Kidney (tissue), 14 donors: ENCODE data around the gene FTCD. TPM values are rescaled to one million over a fixed set of nuclear protein-coding genes. Genes with fewer than 3 reads are reported as not detected.

Source experiments
- DNase-seq, 5 donors: peaks; one replicate each; pipeline ENCODE4 v3.0.0-alpha.2; 2013 to 2020
- FAIRE-seq: peaks from 2 replicates; lab custom pipeline; 2012; peaks lifted over from hg19 to GRCh38; lab: Jason Lieb, UNC
- H3K27ac ChIP-seq, 2 donors: one replicate each; pipeline ENCODE4 v1.7.0; 2013; ENCODE audit warnings: low read depth in 2 of 2, low read length in 2 of 2, inconsistent platforms in 1 of 2
- H3K27me3 ChIP-seq: one replicate; pipeline ENCODE4 v1.7.1; 2013; ENCODE audit warnings: low read length, inconsistent platforms; ENCODE audit not compliant: control insufficient read depth, insufficient read depth
- H3K36me3 ChIP-seq, 3 donors: one replicate each; pipeline versions ENCODE4 v1.7.0 to v1.7.1; 2013; ENCODE audit warnings: low read length in 3 of 3, control low read depth in 1 of 3, inconsistent platforms in 1 of 3; ENCODE audit not compliant: insufficient read depth in 3 of 3, control insufficient read depth in 2 of 3
- H3K4me1 ChIP-seq, 3 donors: one replicate each; pipeline versions ENCODE4 v1.7.0 to v1.7.1; 2013; ENCODE audit warnings: low read length in 3 of 3, inconsistent platforms in 1 of 3, low read depth in 1 of 3; ENCODE audit not compliant: control insufficient read depth in 2 of 3, insufficient read depth in 2 of 3
- H3K4me3 ChIP-seq, 3 donors: one replicate each; pipeline versions ENCODE4 v1.7.0 to v1.8.1; 2013; ENCODE audit warnings: low read length in 3 of 3, control low read depth in 1 of 3, inconsistent platforms in 1 of 3
- H3K9ac ChIP-seq, 3 donors: one replicate each; pipeline versions ENCODE4 v1.7.0 to v1.7.1; 2013; ENCODE audit warnings: low read length in 3 of 3, control low read depth in 1 of 3, inconsistent platforms in 1 of 3
- H3K9me3 ChIP-seq, 3 donors: one replicate each; pipeline versions ENCODE4 v1.7.0 to v1.7.1; 2013; ENCODE audit warnings: low read length in 3 of 3, control low read depth in 1 of 3, inconsistent platforms in 1 of 3; ENCODE audit not compliant: control insufficient read depth in 2 of 3, insufficient read depth in 1 of 3
- intact Hi-C: fragments of 100-400 bp; cut with DNase I; formaldehyde crosslinking; loops from one replicate; pipeline ENCODE4 v1.11.1; 2022
- polyA plus RNA-seq: library from polyadenylated mRNA; stranded (reverse); fragments of 350-450 nt; fragmentation: Illumina TruSeq; extraction: RNeasy Lipid Tissue Mini Kit (QIAGEN cat#74804); gene quantifications from one replicate; pipeline ENCODE4 v1.2.3, GENCODE V29; 2014; ENCODE audit warnings: low read depth, low replicate concordance; ENCODE audit not compliant: insufficient read depth
- total RNA-seq: library from RNA; stranded (reverse); fragmentation: NEBNext Ultra II Directional; extraction: Animal tissue kit (Norgen Biotek cat#: 25700); gene quantifications from one replicate; pipeline ENCODE4 v1.2.1, GENCODE V29; 2021
- TF ChIP-seq, protein P1 (sequence below): IDR thresholded peaks from 3 replicates; pipeline ENCODE4 v1.5.1; 2012; ENCODE audit warnings: mild to moderate bottlenecking, moderate library complexity, borderline replicate concordance; ENCODE audit not compliant: insufficient read depth; ENCODE audit errors: extremely low read depth
- donor health status: control.
- donor health status: control.
- donor health status: control.
- donor health status: control.
- donor health status: control.
- donor health status: DM: yes; HTN: yes; CAD: no.
- donor health status: Normal renal cell carcinoma (clear cell type).

Gene FTCD
- total and polyA plus RNA-seq, 2 donors from 2014 or later, result 51.6 to 273 TPM

DNA sequence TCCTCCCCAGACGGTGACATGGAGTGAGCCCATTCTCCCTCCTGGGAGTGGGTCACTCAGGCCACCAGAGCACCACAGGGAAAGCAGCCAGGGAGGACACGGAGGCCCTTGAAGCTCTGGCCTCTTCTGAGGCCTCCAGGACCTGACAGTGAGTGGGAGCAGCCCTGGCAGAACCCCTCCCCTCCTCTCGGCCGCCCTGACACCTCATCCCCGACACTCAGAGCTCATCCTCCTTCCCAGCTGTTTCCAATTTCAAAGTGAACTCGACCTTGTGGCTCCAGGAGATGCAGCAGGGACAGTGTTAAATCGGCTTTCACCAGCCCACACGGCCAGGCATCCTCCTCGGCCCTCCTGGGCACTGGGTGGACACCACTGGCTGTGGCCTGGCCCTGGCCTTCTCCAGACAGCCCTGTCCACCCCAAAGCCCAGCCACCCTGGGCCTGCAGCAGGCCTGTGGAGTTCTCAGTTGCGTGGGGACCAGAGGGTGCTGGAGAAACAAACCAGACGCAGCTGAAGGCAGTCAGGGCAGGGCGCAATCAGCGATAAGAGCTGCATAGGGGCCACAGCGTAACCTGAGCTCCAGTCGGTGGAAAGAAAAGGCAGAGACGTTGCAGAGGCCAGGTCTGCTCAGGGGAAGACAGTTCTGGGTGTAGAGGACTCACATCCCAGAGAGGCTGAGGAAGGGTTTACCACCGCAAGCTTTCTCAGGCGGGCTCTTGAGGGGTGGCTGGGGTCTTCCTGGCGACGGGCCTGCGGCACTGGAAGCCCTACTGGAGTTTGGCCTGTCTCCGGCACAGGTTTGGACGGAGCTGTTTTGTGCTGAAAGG is 27.1 kb downstream of the FTCD start:
- DNase-seq (peak; percentile 43 to 77 (median 76)), FAIRE-seq (no peak)
- Histone ChIP-seq H3K9me3 (no peaks in the 10 kb centered on the region), H3K27ac (no peak overlapping the region), H3K27me3 (no peaks in the 10 kb centered on the region), H3K36me3 (no peaks in the 10 kb centered on the region), H3K4me3 (no peak overlapping the region), H3K4me1 (no peaks in the 10 kb centered on the region), H3K9ac (no peak overlapping the region)
- TF ChIP-seq, protein P1, sequence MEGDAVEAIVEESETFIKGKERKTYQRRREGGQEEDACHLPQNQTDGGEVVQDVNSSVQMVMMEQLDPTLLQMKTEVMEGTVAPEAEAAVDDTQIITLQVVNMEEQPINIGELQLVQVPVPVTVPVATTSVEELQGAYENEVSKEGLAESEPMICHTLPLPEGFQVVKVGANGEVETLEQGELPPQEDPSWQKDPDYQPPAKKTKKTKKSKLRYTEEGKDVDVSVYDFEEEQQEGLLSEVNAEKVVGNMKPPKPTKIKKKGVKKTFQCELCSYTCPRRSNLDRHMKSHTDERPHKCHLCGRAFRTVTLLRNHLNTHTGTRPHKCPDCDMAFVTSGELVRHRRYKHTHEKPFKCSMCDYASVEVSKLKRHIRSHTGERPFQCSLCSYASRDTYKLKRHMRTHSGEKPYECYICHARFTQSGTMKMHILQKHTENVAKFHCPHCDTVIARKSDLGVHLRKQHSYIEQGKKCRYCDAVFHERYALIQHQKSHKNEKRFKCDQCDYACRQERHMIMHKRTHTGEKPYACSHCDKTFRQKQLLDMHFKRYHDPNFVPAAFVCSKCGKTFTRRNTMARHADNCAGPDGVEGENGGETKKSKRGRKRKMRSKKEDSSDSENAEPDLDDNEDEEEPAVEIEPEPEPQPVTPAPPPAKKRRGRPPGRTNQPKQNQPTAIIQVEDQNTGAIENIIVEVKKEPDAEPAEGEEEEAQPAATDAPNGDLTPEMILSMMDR, result no peak
- intact Hi-C loops, result no loop called here

DNA sequence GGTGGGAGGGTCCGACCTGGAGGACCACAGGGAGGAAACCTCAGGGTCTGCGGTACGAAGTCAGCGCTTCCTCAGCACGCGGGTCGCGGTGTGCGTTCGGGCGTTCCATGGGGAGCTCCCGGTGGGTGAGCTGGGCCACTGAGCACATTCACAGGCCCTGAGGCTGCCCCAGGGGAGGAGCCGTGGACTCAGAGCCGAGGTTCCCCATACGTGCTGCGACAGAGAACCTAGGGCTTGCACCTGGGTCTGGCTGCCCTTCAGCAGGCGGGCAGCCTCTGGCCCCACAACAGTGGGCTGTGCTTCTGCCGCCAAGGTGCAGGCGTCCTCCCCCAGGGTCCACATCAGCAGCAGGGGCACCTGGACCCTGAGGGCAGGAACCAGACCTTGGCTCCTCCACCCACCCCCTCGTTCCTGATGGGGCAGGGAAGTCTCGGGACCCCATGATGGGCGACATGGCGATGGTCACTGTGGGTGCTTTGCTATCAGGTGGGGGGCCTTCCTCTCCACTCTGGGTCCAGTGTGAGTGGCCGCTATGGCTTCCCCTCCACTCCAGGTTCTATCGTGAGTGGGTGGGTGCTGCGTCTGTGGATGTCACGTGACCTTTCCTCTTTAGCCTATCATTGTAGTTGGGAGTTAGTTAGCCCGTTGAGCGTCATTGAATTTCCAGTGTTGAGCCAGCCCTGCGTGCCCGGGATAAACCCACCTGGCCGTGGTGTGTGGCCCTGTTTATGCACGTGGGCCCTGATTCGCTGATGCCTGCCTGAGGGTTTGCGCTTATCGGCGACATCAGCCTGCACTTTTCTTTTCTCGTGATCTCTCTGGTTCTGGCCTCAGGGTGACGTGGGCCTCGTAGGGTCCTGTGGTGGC is 27.9 kb downstream of the FTCD start:
- H3K36me3 ChIP-seq, result no peaks in the 10 kb centered on the region
- no peaks in the 10 kb centered on the region for H3K27me3 ChIP-seq
- H3K27ac ChIP-seq, result no peak overlapping the region
- DNase-seq, result peak in 2 of 5 donors; percentile 59 to 64
- H3K4me1 ChIP-seq, result no peaks in the 10 kb centered on the region
- H3K9me3 ChIP-seq, result no peaks in the 10 kb centered on the region
- no peak for FAIRE-seq
- H3K4me3 ChIP-seq, result no peak overlapping the region
- intact Hi-C loops, result no loop called here
- TF ChIP-seq, protein P1, result no peak
- H3K9ac ChIP-seq, result no peak overlapping the region

DNA sequence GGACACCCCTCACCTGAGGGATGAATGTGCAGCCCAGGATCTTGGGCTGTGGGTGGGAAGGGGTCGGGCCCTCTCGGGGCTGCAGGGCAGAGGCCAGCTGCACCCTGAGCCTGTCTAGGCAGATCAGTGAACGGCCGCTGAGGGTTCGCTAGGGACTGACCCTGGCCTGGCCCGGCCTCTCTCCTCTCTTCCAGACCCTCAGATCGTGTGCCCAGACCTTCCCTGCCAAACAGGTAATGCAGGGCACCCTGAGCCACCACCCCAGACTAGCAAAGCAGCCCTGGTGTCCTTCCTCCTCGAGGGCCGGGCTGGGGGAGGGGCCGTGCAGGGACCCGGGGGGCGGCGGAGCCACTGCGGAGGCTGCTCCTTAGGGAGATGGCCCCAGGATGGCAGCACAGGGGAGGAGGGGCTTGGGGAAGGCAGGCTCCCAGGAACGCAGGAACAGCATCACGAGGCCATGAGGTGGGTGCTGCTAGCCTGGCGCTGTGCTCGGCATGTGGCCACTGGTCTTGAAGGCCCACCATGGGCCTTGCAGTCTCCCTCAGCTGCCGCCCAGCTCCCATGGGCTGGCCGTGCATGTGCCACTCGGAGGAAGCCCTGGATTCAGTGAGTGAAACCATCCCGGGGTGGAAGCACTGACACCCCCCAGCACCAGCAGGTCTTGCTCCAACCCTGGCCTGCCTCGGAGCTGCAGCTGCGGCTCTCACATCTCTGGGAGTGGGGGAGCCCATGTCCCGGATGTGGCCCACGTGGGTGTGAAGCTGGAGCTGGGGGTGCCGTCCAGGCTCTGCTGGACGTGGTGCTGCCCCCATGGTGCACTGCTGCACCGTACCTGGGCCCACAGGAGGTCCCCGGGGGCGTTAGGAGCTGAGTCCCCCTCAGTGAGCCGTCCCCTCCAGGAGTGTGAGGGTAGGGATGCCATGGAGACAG is 28.8 kb downstream of the FTCD start:
- DNase-seq (peak in 3 of 5 donors; percentile 9 to 76 (median 43)), FAIRE-seq (no peak)
- TF ChIP-seq, protein P1, result no peak
- Histone ChIP-seq H3K9ac (no peak overlapping the region), H3K27me3 (no peaks in the 10 kb centered on the region), H3K4me3 (no peak overlapping the region), H3K27ac (no peak overlapping the region), H3K4me1 (no peaks in the 10 kb centered on the region), H3K36me3 (no peaks in the 10 kb centered on the region), H3K9me3 (no peaks in the 10 kb centered on the region)
- intact Hi-C loops, result no loop called here
